HG03457 (cell line): ENCODE results near the gene PKNOX2.

Experiments used
- ATAC-seq: cut with Tn5 transposase; IDR thresholded peaks from one replicate; pipeline ENCODE4 v1.9.1; 2021; ENCODE audit warnings: moderate number of reproducible peaks; ENCODE audit not compliant: unreplicated experiment

Gene PKNOX2

DNA sequence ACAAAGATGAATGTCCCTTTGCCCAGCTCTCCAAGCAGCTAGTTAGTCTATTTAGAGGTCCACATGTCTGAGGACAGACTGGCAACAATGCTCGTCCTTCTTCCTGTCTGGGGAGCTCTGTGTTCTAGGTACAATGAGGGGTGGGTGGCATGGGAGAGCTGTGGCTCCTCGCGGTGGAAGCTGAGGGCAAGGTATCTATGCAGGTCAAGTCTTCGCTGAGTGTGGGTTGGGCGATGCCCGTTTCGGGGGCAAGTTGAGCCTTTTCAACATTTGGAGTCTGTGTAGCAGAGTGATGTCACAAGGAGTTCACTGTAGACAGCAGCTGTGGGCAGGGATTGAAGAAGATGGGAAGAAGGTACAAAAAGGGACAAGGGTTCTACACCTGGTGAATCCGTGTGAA is 168.3 kb downstream of the PKNOX2 start:
- no peak for ATAC-seq

DNA sequence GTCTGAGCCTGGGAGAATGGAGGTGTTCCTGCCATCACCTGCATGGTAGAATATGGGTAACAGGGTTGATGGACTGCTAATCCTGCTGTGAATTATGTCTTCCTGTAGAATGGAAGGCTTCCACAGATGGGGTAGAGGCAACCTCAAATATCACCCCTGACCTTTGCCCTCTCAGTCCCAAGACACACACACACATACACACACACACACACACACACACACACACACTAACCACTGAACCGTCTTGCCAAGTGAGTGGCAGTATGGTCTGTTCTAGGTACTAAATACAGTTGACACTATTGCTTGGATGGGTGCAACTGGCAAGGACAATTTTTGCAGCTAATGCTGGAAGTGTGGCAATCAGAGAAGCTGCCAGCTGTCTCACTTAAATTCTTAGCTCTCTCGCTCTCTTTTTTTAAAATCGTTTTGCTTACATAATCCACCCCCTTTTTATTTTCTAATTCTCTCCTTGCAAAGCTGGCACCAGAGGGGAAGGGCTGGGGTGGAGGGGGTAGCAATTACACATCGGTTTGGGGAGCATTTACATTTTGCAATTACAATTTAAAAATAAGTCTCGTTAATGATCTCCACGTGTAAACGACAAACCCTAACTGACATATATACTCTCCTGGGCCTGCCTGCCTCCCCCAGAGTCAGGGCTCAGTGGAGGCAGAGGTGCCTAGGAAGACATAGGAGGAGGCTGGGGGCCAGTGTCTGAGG is 169.0 kb downstream of the PKNOX2 start:
- no peak for ATAC-seq

DNA sequence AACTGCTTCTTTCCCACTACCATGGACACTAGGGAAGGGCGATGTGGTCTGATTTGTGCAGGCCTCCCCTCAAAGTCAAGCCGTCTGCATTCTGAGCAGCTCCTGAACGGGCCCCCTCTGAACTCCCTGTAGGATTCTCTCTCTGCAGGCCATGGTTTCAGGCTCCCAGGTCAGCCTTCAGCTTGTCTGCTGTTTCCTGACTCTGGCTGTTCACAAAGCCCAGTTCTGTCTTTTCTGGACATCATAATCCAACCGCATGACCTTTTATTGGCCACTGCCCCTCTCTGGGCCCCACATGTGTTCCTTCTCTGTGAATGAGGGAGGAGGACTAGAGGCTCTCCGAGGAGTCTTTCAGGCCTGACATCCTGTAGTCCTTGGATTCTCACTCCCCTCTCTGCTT is 170.6 kb downstream of the PKNOX2 start:
- no peak for ATAC-seq

DNA sequence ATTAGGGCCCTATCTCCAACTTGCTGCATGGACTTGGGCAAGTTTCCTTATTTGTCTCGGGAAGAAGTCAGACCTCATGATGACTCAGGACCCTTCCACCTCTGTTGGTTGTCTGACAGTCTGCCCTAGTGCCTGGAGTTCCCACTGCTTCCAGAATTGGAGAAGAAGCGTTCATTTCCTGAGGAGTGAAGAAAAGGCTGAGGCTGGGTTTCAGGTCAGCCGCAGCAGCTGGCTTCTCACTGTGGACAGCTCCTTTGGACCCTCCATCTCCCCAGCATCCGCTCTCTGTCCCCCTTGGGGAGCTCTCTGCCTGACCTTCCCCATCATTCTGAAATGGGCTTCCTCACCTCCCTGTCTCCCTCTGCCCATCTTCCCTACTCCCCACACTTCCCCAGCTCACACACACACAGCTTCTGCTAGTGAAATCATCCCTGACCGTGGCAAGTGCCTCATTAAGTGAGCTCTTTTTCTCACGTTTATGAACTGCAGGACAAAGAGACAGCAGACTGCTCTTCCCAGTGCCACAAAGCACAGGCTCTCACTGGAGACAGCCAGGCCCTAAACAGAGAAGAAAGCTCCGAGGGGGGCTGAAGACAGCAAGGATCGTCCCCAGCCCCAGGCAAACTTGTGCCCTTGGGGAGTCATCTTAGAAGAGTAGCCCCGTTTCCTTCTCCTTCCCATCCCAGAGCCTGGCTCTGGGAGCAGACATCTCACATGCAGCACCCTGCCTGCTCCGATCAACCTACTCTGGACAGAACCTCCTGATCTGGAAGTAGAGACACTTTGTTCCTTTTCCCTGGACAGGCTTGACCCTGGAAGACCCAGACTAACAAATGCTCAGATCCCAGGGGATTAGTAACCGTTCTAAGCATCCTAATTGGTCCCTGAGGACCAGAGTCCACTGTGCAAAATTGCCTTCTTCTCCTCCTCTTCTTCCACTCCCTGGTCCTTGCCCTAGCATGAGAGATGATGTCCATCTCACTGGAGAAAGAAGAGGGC is 173.6 kb downstream of the PKNOX2 start:
- no peak for ATAC-seq

DNA sequence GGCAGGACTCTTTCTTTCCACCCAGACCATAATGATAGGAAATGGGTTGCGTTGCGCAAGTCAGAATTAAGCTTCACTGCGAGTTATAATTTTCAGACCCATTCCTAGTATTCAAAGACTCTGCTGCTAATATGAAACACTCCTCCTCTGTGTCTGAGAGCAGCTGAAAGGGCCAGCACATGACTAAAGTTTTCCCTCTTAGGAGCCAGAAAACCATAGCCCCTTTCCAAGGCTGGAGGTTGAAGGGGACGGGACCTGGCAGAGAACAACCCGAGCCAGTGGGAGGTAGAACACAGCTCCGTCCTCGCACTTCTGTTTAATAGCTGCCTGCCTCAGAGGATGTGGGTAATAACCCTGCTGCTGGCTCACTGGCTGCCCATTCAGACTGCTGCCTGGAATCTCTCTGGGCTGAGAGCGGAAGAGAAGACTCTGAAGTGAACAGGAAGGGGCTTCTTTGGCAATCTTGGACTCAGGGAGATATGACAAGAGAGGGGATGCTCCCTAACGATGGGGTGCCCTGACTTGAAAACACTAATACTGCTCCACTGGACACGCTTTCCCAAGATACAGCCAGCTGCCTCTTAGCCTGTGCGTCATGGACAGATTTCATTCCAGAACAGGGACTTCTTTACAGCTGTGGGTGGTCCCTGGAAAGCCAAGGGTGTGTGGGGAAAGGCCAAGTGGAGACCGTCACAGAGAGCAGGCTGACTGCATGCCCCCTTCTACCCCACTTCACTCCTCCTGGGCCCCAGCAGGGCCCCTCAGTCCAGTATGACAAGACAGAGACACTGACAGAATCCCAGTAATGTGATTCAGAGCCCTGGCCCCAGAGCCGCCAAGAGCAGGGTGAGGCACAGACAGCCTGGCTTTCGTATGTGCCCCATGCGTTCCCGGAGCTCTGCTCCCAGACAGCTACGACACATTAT is 174.6 kb downstream of the PKNOX2 start:
- ATAC-seq: no peak

DNA sequence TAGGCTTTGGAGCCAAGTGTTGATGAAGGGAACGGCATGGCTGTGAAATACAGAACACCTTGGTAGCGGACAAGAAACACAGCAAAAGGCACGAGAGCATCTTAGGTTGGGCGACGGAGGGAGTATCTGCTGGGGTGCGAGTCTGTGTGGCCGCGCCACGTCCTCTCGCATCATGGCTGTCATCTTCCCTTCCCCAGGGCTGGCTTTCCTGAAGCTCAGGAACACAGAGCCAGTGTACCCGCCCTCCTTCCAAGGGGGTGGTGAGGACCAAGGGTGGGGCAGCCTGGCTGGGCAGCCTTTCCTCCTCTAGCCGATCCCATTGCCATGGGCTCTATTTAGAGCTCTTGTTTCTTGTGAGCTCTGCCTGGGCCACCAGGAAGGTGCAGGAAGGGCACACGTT is 177.1 kb downstream of the PKNOX2 start:
- ATAC-seq: no peak

DNA sequence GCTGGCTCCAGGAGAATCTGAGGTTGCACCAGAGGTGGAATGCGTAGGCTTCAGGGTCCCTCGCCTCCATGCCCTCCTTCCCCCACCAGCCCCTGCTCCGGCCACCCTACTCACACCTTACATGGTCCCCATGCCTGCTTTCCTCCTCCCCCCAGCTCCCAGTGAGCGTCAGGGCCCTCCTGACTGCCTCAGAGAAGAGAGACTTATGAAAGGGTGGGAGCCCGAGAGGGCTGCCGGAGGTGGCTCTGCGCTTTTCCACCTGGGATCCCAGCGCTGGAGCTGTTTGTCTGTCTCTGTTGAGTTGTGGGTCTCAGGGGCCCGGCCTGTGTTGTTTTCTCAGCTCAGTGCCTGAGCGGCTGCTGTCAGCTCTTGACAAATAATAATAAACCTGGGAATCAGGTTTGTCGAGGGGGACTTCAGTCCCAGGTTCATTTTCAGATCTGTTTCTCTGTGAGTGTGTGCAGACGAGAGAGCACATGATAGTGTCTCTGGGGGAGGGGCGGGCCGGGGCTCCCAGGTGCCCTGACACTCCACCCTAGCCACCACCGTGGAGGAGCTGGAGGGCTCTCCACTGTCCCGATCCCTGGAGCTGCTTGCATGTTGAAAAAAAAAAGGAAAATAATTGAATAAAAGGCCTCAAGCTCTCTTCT is 177.9 kb downstream of the PKNOX2 start:
- no peak for ATAC-seq

DNA sequence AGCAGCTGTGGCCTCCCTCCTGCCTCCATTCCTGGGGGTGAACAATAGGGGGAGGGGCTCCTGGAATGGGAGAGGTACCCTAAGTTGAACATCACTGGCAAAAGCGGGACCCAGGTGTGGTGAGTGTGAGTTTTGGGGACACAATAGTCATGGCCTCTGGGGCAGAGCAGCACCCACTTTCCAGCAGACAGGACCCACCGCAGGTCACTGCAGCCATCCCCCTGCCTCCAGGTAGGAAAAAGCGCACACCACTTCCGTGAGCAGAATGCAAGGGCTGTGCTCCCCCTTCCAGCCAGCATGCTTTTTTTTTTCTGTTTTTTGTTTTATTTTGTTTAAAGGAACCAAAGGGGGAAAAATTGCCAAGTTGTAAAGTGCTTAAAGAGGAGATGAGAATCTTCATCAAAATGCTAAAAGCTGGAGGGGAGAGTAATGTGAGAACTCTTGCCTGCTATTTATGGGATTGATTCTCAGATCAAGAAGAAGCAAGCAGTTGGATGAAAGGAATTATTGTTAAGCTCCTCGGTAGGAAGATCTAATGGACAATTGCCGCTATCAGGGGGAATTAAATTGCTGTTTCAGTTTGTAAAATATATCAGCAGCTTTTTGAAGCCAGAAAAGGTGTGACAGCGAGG is 178.7 kb downstream of the PKNOX2 start:
- no peak for ATAC-seq

DNA sequence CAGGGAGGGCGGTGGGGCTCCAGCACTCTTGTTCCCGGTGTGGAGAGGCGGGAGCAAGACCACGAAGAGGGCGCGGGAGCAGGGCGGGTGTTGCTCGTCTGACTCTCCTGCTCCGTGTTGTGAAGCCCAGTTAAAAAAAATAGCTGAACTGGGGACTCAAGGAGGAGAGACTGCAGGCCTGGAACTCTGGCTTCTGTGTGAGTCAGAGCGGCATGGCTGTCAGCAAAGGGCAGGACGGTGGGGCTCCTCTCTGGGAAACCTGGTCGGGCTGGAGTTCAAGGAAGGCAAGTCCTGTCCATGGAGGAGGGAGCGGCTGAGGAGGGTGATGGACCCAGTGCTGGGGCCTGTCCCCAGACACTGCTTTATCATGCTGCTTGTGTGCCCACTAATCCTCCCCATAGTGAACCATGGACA is 179.2 kb downstream of the PKNOX2 start:
- no peak for ATAC-seq

DNA sequence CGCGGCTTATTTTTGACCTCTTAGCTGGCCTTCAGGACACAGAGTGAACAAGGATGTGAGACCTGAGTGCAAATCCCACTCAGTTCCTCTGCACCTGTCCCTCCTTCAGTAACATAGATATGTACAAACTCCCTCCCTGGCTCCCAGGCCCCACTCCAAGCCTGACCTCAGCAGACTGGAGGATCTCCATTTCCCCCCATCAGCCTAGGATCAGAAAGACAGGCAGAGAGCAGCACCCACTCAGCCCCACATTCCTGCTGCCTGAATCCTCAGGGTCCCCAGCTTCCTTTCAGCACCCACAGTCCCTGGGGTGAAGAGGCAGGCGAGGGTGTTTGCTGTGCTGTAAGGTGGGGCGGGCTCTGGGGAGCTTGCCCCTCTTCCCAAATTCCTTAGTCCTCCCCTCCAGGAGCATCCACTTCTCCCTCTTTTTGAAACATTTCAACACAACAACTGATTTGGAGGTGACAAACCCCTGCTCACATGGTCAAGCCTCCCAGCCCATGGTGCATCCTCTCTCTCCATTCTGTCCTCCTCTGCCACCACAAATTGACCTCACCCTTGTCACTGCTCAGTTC is 180.4 kb downstream of the PKNOX2 start:
- ATAC-seq: no peak

DNA sequence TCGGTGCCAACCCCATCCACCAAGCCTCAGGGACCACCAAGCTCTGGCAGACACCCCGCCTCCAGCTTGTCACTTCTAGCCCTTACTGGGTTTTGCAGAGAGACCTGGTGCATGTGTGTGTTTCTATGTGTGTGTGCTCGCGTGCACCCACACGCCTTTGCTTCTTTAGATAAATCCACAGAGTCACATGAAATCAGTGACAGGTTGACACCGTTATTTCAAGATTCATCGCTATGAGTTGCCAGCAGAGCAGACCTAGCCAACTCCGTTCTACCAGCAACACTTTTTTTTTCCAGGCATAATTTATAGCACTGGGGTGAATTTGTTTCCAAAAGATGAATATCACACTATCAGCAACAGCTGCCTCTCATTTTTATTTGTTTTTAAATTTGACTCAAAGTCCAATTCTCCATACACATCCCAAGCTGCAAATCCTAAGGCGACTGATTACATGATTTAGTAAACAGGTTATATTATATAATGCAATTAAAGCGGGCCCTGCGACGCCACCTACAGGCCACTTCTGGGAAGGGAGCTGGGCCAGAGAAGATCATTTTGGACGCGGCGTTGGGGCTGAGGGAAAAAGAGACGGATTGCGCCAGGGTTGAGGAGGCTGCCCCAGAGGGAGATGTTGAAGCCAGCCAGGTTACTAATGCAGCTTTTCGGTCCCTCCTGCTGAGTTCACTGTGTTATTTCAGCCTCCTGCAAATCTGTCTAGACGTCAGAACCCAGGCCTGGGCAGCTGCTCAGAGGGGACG is 181.0 kb downstream of the PKNOX2 start:
- ATAC-seq: no peak

DNA sequence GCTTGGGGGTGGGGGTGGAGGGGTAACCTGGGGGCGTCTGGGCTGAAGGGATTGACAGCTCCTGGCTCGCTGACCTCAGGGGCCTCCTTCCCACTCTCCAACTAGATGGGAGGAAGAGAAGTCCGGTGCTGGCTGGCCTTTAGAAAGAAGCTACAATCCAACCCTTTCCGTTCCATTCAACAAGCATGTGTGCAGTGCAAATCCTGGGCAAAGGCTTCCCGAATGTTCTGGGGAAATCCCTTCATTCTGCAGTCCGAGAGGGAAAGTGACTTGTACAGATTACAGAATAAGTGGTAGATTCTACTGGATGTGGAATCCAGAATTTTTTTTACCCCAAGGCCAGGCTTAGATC is 181.6 kb downstream of the PKNOX2 start:
- ATAC-seq: no peak

DNA sequence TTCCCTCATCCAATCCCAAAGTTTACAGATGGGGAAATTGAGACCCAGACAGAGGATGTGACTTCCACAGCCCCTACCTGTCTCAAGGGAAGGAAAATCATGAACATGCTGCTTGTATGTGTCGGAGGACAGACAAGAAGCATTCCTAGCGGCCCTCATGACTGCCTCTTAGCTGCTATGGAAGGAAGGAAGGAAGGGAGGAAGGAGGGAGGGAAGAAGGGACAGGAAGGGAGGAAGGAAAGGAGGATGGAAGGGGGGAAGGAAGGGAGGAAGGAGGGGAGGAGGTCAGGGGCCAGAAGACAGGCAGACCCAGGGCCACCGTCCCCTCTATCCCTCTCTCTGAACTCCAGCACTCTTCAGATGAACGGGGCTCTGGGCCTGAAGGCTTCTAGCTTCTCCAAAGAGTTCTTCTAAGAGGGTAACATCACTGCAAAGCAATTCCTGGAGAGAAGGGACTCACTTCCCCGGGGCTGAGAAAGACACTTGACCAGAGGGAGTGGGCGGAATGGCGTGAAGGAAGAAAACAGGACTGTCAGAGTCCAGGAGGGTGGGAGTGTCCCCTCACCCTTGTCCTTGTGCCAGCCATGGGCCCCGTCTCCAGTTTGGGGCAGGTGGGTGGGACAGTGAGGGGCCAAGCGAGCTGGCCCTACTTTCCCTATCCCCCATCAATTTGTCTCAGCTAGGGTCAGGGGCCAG is 182.2 kb downstream of the PKNOX2 start:
- ATAC-seq: no peak

DNA sequence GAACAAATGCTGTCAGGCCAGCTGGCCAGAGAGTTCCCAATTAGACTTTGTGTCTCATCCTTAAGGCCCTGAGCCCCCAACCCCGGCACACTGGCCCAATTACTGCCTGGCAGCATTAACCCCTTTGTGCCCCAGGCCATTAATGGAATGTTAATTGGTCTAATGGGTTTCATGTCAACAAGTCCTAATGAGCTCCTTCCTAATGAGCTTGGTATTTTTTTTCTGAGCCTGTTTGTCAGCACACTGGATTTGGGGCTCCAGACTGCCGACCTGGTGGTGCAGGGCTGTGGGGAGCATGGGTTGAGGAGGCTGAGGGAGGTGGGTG is 182.7 kb downstream of the PKNOX2 start:
- no peak for ATAC-seq

DNA sequence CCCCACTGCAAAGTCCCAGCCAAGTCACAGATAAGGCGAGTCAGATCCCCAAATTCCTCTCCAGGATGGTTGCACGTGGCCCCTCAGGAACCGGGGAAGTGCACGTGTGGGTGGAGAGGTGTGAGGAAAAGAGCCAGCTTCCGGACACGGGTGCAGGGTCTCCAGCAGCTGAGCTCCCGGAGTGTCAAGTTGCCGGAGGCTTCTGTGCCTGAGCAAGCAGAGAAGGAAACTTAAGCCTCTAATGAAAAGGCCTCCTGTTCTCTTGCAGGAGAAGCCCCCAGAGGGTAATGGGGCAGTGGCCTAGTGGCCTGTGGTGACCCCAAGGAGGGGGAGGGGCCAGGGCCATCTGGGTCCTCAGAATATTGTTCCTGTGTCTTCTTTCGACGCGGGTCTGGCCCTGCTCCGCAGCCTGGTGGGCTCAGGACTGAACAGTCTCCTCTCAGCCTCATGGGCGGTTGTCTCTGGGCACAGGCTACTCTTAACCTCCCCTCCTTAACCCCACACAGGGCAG is 183.6 kb downstream of the PKNOX2 start:
- no peak for ATAC-seq

DNA sequence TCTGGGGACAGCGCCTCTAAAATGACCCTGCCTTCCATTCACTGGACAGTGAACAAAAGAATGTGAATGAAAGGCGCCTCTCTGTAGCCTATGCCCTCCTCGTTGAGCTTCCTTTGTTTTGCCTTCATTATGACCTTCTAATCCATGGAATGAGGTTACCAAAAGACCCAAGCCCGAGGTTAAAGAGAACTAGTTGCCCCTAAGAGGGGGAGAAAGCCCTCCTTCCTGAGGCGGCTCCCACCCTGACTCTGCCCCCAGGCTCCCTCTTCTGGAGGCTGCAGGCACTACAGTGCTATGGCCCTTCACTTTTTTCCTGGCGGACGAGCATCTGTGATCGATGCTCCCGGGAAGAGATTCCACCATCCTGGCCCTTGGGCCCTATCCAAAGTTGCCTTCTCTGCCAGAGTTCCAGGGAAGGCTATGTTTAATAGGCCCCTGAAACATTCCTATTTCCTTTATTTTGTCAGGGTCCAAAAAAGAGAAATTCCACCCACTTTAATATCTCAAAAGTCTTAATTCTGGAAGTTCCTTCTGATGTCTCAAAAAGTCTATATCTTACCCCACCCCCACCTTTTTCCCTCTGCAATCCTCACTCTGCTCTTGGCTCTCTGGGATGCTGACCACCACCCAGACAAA is 184.2 kb downstream of the PKNOX2 start:
- ATAC-seq: no peak

DNA sequence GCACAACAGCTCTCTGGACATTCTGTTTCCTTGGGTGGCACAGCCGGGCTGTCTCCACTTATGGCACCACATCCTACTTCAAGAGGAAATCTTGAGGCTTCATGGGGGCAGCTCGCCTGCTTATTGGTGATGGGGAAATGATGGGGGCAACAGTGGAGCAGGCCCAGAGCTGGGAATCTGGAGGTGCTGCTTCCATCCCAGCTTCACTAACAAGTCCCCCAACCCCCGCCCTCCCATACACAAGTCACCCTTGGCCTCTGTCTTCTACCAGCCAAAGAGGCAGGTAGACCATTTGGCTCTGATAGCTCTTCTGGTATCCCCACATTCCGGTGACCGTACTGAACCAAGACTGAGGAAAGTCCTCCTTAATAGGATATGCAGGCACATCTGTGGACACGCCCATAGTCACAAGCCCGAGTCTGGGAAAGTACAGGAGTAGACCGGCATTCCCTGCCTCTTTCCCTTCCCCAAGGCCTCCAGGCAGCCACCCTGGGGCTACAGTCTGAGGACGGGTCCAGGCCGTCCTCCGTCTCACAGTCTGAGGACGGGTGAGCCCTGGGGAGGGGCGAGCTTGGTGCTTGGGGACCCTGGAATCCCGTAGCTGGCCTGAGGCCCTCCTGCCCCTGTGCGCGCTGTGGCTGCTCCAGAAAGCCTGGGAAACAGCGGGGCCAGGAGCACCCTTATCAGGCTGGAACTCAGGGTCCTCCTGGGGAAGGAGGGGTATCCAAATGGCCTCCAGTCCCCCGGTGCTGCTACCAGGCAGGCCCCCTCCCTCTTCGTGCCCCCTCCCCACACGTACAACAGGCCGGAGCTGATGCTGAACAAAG is 185.9 kb downstream of the PKNOX2 start:
- no peak for ATAC-seq
